ENCODE data around the gene ZNF384. TPM values are rescaled to one million over a fixed set of nuclear protein-coding genes. Genes with fewer than 3 reads are reported as not detected.
"Not testable (repeated sequence)": the region's sequence is repeated elsewhere in the genome, so short reads cannot be mapped to it uniquely, and the experiment has no call there.

ZNF384 gene
- total RNA-seq, 1 donor from 2014 or later, result 38.0 TPM

DNA sequence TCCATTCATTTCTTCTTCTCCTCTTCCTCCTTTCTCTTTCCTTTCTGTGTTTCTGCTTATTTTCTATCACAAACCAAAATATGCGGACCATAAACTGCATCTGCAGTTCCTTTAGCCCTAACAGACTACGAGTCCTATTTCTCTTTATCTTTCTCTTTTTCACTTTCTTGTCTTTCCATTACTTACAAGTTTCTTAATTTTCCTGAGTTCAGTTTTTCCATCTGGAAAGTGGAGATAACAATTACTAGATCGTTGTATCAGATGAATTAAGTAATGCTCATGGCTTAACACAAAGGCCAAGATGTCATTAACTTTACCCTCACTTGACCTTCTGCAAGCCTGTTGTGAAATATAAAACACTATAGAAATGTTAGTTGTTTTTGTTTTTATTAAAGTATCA, 33.7 kb upstream of the ZNF384 start:
- no peaks in the 10 kb centered on the region for H3K27me3 Mint-ChIP-seq (ENCODE audit: insufficient read depth, low read depth)
- Histone ChIP-seq H2AFZ (replicated peaks) (no peak overlapping the region), H3K4me3 (peak overlapping the region; percentile 79), H3K9me3 (ENCODE audit: low read depth) (no peaks in the 10 kb centered on the region), H3K4me1 (peaks cover 7% of the 10 kb centered on the region), H3K27ac (no peak overlapping the region), H3K4me2 (peak overlapping the region; percentile 88), H3K79me2 (ENCODE audit: low read depth) (peaks cover 5% of the 10 kb centered on the region), H4K20me1 (ENCODE audit: low read depth) (no peaks in the 10 kb centered on the region), H3K27me3 (no peaks in the 10 kb centered on the region), H3K9ac (no peak overlapping the region), H3K36me3 (no peaks in the 10 kb centered on the region), H3F3A (ENCODE audit: low read depth) (peaks cover 22% of the 10 kb centered on the region)
- peak overlapping the region; percentile 88 for H3K4me3 Mint-ChIP-seq
- TF ChIP-seq CTCF (IDR thresholded peaks at IDR 0.05), result no peak
- no peak for TF ChIP-seq EZH2 (IDR thresholded peaks at IDR 0.05)
- no peak for TF ChIP-seq EZH2phosphoT487 (IDR thresholded peaks at IDR 0.05)
- H3K9me3 Mint-ChIP-seq, result no peaks in the 10 kb centered on the region
- H3K27ac Mint-ChIP-seq, result no peak overlapping the region
- peaks cover 10% of the 10 kb centered on the region for H3K4me1 Mint-ChIP-seq
- no peak for DNase-seq (ENCODE audit: low spot score)
- H3K36me3 Mint-ChIP-seq, result peaks cover 3% of the 10 kb centered on the region

GRCh38 chr12:6716874-6717437, 27.8 kb upstream of the ZNF384 start:
- Mint-ChIP-seq H3K4me3 (peak overlapping the region; percentile 46), H3K36me3 (peaks cover 2% of the 10 kb centered on the region)
- no peak overlapping the region for H2AFZ ChIP-seq (replicated peaks)

GRCh38 chr12:6716031-6716873, 27.1 kb upstream of the ZNF384 start:
- H3K27ac ChIP-seq; H3K4me3 Mint-ChIP-seq; H3K4me1 ChIP-seq; H3K9me3 ChIP-seq (ENCODE audit: low read depth); H3K4me1 Mint-ChIP-seq; H3K4me3 ChIP-seq; H2AFZ ChIP-seq (replicated peaks); H3K79me2 ChIP-seq (ENCODE audit: low read depth); H3K36me3 ChIP-seq; H3K27ac Mint-ChIP-seq; H3K9me3 Mint-ChIP-seq; H3K9ac ChIP-seq; H3K4me2 ChIP-seq; H3K27me3 Mint-ChIP-seq (ENCODE audit: insufficient read depth, low read depth); H3K27me3 ChIP-seq; H3K36me3 Mint-ChIP-seq; H4K20me1 ChIP-seq (ENCODE audit: low read depth); H3F3A ChIP-seq (ENCODE audit: low read depth); DNase-seq (ENCODE audit: low spot score): not testable (repeated sequence)

More at GRCh38 chr12:6716874-6717437, 27.8 kb upstream of the ZNF384 start:
- H3K9ac ChIP-seq, result no peak overlapping the region
- H4K20me1 ChIP-seq (ENCODE audit: low read depth), result no peaks in the 10 kb centered on the region
- TF ChIP-seq EZH2phosphoT487 (IDR thresholded peaks at IDR 0.05) (no peak), EZH2 (IDR thresholded peaks at IDR 0.05) (no peak), CTCF (IDR thresholded peaks at IDR 0.05) (no peak)
- no peak overlapping the region for H3K4me2 ChIP-seq
- no peaks in the 10 kb centered on the region for H3K27me3 ChIP-seq
- no peaks in the 10 kb centered on the region for H3K4me1 ChIP-seq
- no peak overlapping the region for H3K27ac ChIP-seq
- Mint-ChIP-seq H3K4me1 (no peaks in the 10 kb centered on the region), H3K9me3 (peaks cover 6% of the 10 kb centered on the region), H3K27ac (peak overlapping the region; percentile 93), H3K27me3 (ENCODE audit: insufficient read depth, low read depth) (no peaks in the 10 kb centered on the region)
- H3K9me3 ChIP-seq (ENCODE audit: low read depth), result no peaks in the 10 kb centered on the region
- DNase-seq (ENCODE audit: low spot score), result no peak
- no peak overlapping the region for H3K4me3 ChIP-seq
- no peaks in the 10 kb centered on the region for H3K79me2 ChIP-seq (ENCODE audit: low read depth)
- no peaks in the 10 kb centered on the region for H3F3A ChIP-seq (ENCODE audit: low read depth)
- H3K36me3 ChIP-seq, result no peaks in the 10 kb centered on the region

GRCh38 chr12:6708960-6709394, 19.8 kb upstream of the ZNF384 start:
- Mint-ChIP-seq H3K27me3 (ENCODE audit: insufficient read depth, low read depth) (peaks cover 5% of the 10 kb centered on the region), H3K9me3 (peaks cover 5% of the 10 kb centered on the region)

GRCh38 chr12:6708351-6708750, 19.2 kb upstream of the ZNF384 start:
- H3K9me3 ChIP-seq (ENCODE audit: low read depth); H3K27me3 Mint-ChIP-seq (ENCODE audit: insufficient read depth, low read depth); DNase-seq (ENCODE audit: low spot score); H3K79me2 ChIP-seq (ENCODE audit: low read depth); H3F3A ChIP-seq (ENCODE audit: low read depth); H2AFZ ChIP-seq (replicated peaks); H3K9ac ChIP-seq; H3K4me2 ChIP-seq; H3K4me3 Mint-ChIP-seq; H3K9me3 Mint-ChIP-seq; H3K36me3 ChIP-seq; H3K4me1 ChIP-seq; H3K36me3 Mint-ChIP-seq; H3K27me3 ChIP-seq; H3K27ac ChIP-seq; H4K20me1 ChIP-seq (ENCODE audit: low read depth); H3K27ac Mint-ChIP-seq; H3K4me3 ChIP-seq: not testable (repeated sequence)
- peaks cover 14% of the 10 kb centered on the region for H3K4me1 Mint-ChIP-seq

More at GRCh38 chr12:6708960-6709394, 19.8 kb upstream of the ZNF384 start:
- H3K9ac ChIP-seq, result no peak overlapping the region
- no peak overlapping the region for H2AFZ ChIP-seq (replicated peaks)
- no peaks in the 10 kb centered on the region for H3K9me3 ChIP-seq (ENCODE audit: low read depth)
- no peak for DNase-seq (ENCODE audit: low spot score)
- Mint-ChIP-seq H3K4me1 (peaks cover 10% of the 10 kb centered on the region), H3K27ac (peak overlapping the region; percentile 54), H3K4me3 (no peak overlapping the region), H3K36me3 (no peaks in the 10 kb centered on the region)
- no peaks in the 10 kb centered on the region for H3K4me1 ChIP-seq
- no peak for TF ChIP-seq EZH2 (IDR thresholded peaks at IDR 0.05)
- H3K4me2 ChIP-seq, result no peak overlapping the region
- peaks cover 3% of the 10 kb centered on the region for H3F3A ChIP-seq (ENCODE audit: low read depth)
- no peaks in the 10 kb centered on the region for H4K20me1 ChIP-seq (ENCODE audit: low read depth)
- no peaks in the 10 kb centered on the region for H3K79me2 ChIP-seq (ENCODE audit: low read depth)
- H3K36me3 ChIP-seq, result no peaks in the 10 kb centered on the region
- no peak overlapping the region for H3K4me3 ChIP-seq
- H3K27me3 ChIP-seq, result no peaks in the 10 kb centered on the region
- no peak overlapping the region for H3K27ac ChIP-seq
